ENCODE data around the gene SEMA4C. TPM values are rescaled to one million over a fixed set of nuclear protein-coding genes. Genes with fewer than 3 reads are reported as not detected.

The SEMA4C gene
- total RNA-seq, 1 donor from 2014 or later = 279 TPM

DNA sequence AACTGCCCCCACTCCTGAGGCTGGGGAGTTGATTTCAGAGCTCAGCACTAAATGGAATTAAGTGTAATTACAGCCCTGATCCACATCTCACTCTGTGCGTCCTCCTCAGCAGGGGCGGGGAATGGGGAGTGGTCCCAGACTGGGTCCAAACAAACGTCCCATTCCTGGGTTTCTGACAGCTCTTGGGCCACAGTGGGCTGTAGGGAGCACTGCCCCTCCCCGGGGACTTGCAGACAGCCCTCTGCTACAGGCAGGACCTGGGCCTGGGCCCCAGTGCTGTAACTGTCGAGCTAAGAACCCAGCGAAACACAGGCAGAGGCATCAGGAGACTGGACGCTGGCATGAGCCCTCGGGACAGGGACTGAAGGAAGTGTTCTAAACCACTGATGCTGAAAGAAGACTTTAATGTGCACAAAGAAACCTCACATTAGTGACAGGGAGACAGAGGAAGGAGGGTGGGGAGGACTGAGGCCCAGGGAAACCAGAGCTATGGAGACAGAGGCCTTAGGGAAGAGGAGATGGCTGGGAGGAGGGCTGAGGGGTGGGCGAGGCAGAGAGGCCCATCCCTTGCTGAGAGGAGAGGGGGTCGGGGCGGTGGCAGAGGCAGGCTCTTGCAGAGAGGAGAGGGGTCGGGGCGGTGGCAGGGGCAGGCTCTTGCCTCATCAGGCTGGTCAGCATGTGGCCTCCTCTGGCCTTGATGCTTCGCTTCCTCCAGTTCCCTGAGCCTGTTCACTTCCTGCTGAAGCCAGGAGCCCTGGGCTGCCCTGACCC, 5.8 kb upstream of the SEMA4C start:
- H3K27ac Mint-ChIP-seq (ENCODE audit: unreplicated experiment) = peak overlapping the region; percentile 99
- peaks cover 8% of the 10 kb centered on the region for H3K36me3 Mint-ChIP-seq (ENCODE audit: low read depth, unreplicated experiment)
- DNase-seq (ENCODE audit: low spot score) = no peak
- H3K27me3 Mint-ChIP-seq (ENCODE audit: unreplicated experiment) = peaks cover 24% of the 10 kb centered on the region
- no peak overlapping the region for H3K4me3 Mint-ChIP-seq (ENCODE audit: unreplicated experiment)
- H3K4me1 Mint-ChIP-seq (ENCODE audit: unreplicated experiment) = peaks cover 70% of the 10 kb centered on the region
- TF ChIP-seq, protein P1, sequence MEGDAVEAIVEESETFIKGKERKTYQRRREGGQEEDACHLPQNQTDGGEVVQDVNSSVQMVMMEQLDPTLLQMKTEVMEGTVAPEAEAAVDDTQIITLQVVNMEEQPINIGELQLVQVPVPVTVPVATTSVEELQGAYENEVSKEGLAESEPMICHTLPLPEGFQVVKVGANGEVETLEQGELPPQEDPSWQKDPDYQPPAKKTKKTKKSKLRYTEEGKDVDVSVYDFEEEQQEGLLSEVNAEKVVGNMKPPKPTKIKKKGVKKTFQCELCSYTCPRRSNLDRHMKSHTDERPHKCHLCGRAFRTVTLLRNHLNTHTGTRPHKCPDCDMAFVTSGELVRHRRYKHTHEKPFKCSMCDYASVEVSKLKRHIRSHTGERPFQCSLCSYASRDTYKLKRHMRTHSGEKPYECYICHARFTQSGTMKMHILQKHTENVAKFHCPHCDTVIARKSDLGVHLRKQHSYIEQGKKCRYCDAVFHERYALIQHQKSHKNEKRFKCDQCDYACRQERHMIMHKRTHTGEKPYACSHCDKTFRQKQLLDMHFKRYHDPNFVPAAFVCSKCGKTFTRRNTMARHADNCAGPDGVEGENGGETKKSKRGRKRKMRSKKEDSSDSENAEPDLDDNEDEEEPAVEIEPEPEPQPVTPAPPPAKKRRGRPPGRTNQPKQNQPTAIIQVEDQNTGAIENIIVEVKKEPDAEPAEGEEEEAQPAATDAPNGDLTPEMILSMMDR (IDR thresholded peaks at IDR 0.05; ENCODE audit: unreplicated experiment) = no peak
- no peaks in the 10 kb centered on the region for H3K9me3 Mint-ChIP-seq (ENCODE audit: unreplicated experiment)

- peaks cover 66% of the 10 kb centered on the region for H3K4me1 Mint-ChIP-seq (ENCODE audit: unreplicated experiment)
- H3K36me3 Mint-ChIP-seq (ENCODE audit: low read depth, unreplicated experiment) = peaks cover 12% of the 10 kb centered on the region
- peak overlapping the region; percentile 83 for H3K4me3 Mint-ChIP-seq (ENCODE audit: unreplicated experiment)
- peak overlapping the region; percentile 99 for H3K27ac Mint-ChIP-seq (ENCODE audit: unreplicated experiment)
- H3K9me3 Mint-ChIP-seq (ENCODE audit: unreplicated experiment) = no peaks in the 10 kb centered on the region
- TF ChIP-seq, protein P1 (IDR thresholded peaks at IDR 0.05; ENCODE audit: unreplicated experiment) = no peak
- peaks cover 23% of the 10 kb centered on the region for H3K27me3 Mint-ChIP-seq (ENCODE audit: unreplicated experiment)
- no peak for DNase-seq (ENCODE audit: low spot score)
These were observed 4.4 kb upstream of the SEMA4C start for GRCh38 chr2:96874198-96874831.

- Mint-ChIP-seq H3K4me3 (ENCODE audit: unreplicated experiment) (peak overlapping the region; percentile 89), H3K9me3 (ENCODE audit: unreplicated experiment) (no peaks in the 10 kb centered on the region), H3K4me1 (ENCODE audit: unreplicated experiment) (peaks cover 62% of the 10 kb centered on the region), H3K27ac (ENCODE audit: unreplicated experiment) (peak overlapping the region; percentile 99), H3K27me3 (ENCODE audit: unreplicated experiment) (peaks cover 21% of the 10 kb centered on the region), H3K36me3 (ENCODE audit: low read depth, unreplicated experiment) (peaks cover 12% of the 10 kb centered on the region)
- peak; percentile 64 for DNase-seq (ENCODE audit: low spot score)
- TF ChIP-seq, protein P1 (IDR thresholded peaks at IDR 0.05; ENCODE audit: unreplicated experiment) = no peak
These were observed 3.8 kb upstream of the SEMA4C start for GRCh38 chr2:96873651-96874096.

GRCh38 chr2:96872591-96873349, 2.9 kb upstream of the SEMA4C start:
- Mint-ChIP-seq H3K27ac (ENCODE audit: unreplicated experiment) (peak overlapping the region; percentile 99), H3K4me3 (ENCODE audit: unreplicated experiment) (peak overlapping the region; percentile 89), H3K4me1 (ENCODE audit: unreplicated experiment) (peaks cover 59% of the 10 kb centered on the region), H3K36me3 (ENCODE audit: low read depth, unreplicated experiment) (peaks cover 17% of the 10 kb centered on the region), H3K9me3 (ENCODE audit: unreplicated experiment) (no peaks in the 10 kb centered on the region), H3K27me3 (ENCODE audit: unreplicated experiment) (peaks cover 23% of the 10 kb centered on the region)
- TF ChIP-seq, protein P1 (IDR thresholded peaks at IDR 0.05; ENCODE audit: unreplicated experiment) = no peak
- DNase-seq (ENCODE audit: low spot score) = no peak

All from endothelial cell (in vitro differentiated cells).